Measurements from ENCODE around the gene LRP6. TPM values are rescaled to one million over a fixed set of nuclear protein-coding genes. Genes with fewer than 3 reads are reported as not detected.

The LRP6 gene
- total and polyA plus RNA-seq, 2 of the 13 experiments (the other 11 are each of a cell fraction or from before 2014, with no cell fraction given) = 33.8 to 42.0 TPM

DNA sequence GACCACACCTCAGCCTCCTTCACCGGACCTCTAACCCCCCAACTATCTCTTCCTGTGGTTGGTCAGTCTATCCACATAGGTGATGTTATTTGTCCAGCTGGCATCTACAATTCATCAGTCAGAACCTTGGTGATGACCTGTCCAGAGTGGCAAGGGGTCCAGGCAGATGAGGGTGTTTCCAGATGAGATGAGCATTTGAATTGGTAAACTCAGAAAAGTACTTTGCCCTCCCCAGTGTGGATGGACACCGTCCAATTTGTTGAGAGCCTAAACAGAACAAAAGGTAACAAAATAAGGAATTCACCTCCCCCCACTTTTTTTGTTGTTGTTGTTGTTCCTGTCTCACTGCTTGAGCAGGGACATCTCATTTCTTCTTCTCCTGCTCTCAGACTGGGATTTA, 34.3 kb upstream of the LRP6 start (continued):
- TF ChIP-seq ATRX (CRISPR knock-in tag; IDR thresholded peaks at IDR 0.05; ENCODE audit: borderline replicate concordance) = no peak
- TF ChIP-seq ZFP41 (CRISPR knock-in tag; IDR thresholded peaks at IDR 0.05; ENCODE audit: borderline replicate concordance) = no peak
- no peak for TF ChIP-seq CAMTA2 (CRISPR knock-in tag; IDR thresholded peaks at IDR 0.05; ENCODE audit: borderline replicate concordance)
- TF ChIP-seq TBP (CRISPR knock-in tag; IDR thresholded peaks at IDR 0.05) = no peak
- TF ChIP-seq ZFP62 (CRISPR knock-in tag; IDR thresholded peaks at IDR 0.05) = no peak
- TF ChIP-seq LCORL (IDR thresholded peaks at IDR 0.05) = no peak
- no peak for TF ChIP-seq LCORL (CRISPR knock-in tag; IDR thresholded peaks at IDR 0.05)

DNA sequence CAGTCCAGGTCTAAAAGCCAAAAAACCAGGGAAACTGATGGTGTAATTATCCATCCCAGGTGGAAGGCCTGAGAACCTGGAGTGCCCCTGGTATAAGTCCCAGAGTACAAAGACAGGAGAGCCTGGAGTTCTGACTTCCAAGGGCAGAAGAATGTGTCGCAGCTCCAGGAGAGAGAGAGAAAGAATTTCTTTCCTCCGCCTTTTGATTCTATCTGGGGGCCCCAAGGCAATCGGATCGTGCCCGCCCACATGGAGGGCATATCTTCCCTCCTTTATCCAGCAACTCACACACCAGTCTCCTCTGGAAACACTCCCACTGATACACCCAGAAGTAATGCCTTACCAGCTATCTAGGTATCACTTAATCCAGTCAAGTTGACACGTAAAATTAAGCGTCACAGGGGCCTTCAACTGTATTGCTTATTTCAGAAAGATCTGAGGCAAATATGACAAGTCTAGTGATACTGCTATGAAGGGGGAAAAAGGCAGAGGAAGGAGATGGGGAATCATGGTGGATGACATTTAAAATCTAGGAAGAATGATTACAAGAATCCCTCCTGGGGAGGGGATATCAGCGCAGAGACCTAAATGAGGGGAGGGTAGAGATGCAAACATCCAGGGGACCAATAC, 30.5 kb upstream of the LRP6 start:
- H3K4me1 ChIP-seq (ENCODE audit: insufficient read depth, low read length) = peaks cover 33% of the 10 kb centered on the region
- H3K36me3 ChIP-seq (replicated peaks in 1 of 2; ENCODE audit: control insufficient read depth in 1 of 2, insufficient read depth in 2 of 2, low read length in 2 of 2) = no peaks in the 10 kb centered on the region
- H3K9ac ChIP-seq (ENCODE audit: insufficient read depth, low read depth, low read length) = no peak overlapping the region
- H3K79me2 ChIP-seq (ENCODE audit: insufficient read depth, low read length) = no peaks in the 10 kb centered on the region
- no TSS peak for BruUV-seq (replicated peaks)
- H3K9me3 ChIP-seq (ENCODE audit: low read length) = no peaks in the 10 kb centered on the region
- ChIA-PET POLR2A (no interaction called here), CTCF (ENCODE audit: low intra/inter-chr PET ratio, low total read pairs) (no interaction called here)
- no peaks in the 10 kb centered on the region for H3K27me3 ChIP-seq (ENCODE audit: control insufficient read depth in 1 of 2, insufficient read depth in 2 of 2, low read length in 2 of 2)
- 64% methylated on average over 8 of the region's 8 CpGs for WGBS (ENCODE audit: low lambda C conversion rate)
- DNase-seq (ENCODE audit: low spot score) (no peak), ATAC-seq (no peak), FAIRE-seq (no peak)
- no peaks in the 10 kb centered on the region for H4K20me1 ChIP-seq (ENCODE audit: insufficient read depth, low read length)
- in situ Hi-C loops (cut with HindIII; ENCODE audit: extremely low pct_ligation_motif_present, low pct_unique_long_range_greater_than_20kb) (no loop called here), intact Hi-C loops (cut with micrococcal nuclease; ENCODE audit: unreplicated experiment) (no loop called here)
- H3K27ac ChIP-seq (ENCODE audit: extremely low read length, insufficient read depth, low read length) = no peak overlapping the region
- no peak for TF ChIP-seq FOXK1 (CRISPR knock-in tag; IDR thresholded peaks at IDR 0.05; ENCODE audit: borderline replicate concordance, low read depth)
- TF ChIP-seq SATB2 (CRISPR knock-in tag; IDR thresholded peaks at IDR 0.05) = no peak
- TF ChIP-seq LBX2 (CRISPR knock-in tag; IDR thresholded peaks at IDR 0.05; ENCODE audit: borderline replicate concordance) = no peak
- no peak for TF ChIP-seq SOX6 (IDR thresholded peaks at IDR 0.05)
- TF ChIP-seq SOX6 (CRISPR knock-in tag; IDR thresholded peaks at IDR 0.05) = no peak
- TF ChIP-seq JDP2 (CRISPR knock-in tag; IDR thresholded peaks at IDR 0.05; ENCODE audit: borderline replicate concordance) = no peak
- no peak for TF ChIP-seq PPARG (CRISPR knock-in tag; conservative IDR thresholded peaks at IDR 0.05)
- TF ChIP-seq, protein P1, sequence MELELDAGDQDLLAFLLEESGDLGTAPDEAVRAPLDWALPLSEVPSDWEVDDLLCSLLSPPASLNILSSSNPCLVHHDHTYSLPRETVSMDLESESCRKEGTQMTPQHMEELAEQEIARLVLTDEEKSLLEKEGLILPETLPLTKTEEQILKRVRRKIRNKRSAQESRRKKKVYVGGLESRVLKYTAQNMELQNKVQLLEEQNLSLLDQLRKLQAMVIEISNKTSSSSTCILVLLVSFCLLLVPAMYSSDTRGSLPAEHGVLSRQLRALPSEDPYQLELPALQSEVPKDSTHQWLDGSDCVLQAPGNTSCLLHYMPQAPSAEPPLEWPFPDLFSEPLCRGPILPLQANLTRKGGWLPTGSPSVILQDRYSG (CRISPR knock-in tag; IDR thresholded peaks at IDR 0.05) = no peak
- TF ChIP-seq HIVEP1 (CRISPR knock-in tag; IDR thresholded peaks at IDR 0.05) = no peak
- no peak overlapping the region for H3K4me2 ChIP-seq (ENCODE audit: low read depth, low read length)
- H3K4me3 ChIP-seq (replicated peaks in 1 of 3; ENCODE audit: insufficient read depth in 1 of 3, low read depth in 2 of 3, low read length in 3 of 3) = no peak overlapping the region
- no peak overlapping the region for H2AFZ ChIP-seq (ENCODE audit: low read length)

Measured in HepG2 (cell line).